AML-193 (cell line): ENCODE measurements around the gene PPP1R13L.
A peak's percentile ranks its signal among the peaks of the same experiment; 100 is the strongest.
"Not testable (repeated sequence)": the region's sequence is repeated elsewhere in the genome, so short reads cannot be mapped to it uniquely, and the experiment has no call there.

ENCODE experiments used
- DNase-seq, 2 experiments: peaks; one replicate each; lab custom pipeline; 2025; lab: John Stamatoyannopoulos, UW

PPP1R13L gene

GRCh38 chr19:45404557-45405434 lies at the start of gene PPP1R13L:
TSS of gene PPP1R13L (minus strand) at chr19:45405069. CDS start at chr19:45398318, 6,751 bp downstream.
- no peak for DNase-seq

DNA sequence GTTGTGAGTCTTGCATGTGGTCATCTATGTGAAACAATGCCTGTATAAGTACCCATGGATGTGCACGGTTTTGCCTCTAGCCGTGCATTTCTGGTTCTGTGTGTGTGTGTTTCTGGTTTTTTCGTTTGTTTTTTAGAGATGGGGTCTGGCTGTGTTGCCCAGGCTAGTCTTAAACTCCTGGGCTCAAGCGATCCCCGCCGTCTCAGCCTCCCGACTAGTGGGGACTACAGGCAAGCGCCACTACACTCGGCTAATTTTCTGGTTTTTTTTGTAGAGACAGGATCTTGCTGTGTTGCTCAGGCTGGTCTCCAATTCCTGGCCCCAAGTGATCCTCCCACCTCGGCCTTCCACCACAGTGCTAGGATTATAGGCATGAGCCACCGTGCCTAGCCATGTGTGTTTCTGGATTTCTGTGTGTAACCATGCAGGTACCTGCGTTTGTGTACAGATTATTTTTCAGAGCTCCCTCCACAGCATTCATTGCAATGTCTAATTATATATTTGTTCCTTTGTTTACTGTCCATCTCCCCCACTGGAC lies 47.0 kb upstream of the PPP1R13L start:
- no peak for DNase-seq

- peak; percentile 22 to 41 for DNase-seq
Measured at GRCh38 chr19:45451131-45451849, 46.4 kb upstream of the PPP1R13L start.

- DNase-seq: peak in 1 of 2 experiments; percentile 74
Measured at GRCh38 chr19:45450012-45450333, 45.1 kb upstream of the PPP1R13L start.

DNA sequence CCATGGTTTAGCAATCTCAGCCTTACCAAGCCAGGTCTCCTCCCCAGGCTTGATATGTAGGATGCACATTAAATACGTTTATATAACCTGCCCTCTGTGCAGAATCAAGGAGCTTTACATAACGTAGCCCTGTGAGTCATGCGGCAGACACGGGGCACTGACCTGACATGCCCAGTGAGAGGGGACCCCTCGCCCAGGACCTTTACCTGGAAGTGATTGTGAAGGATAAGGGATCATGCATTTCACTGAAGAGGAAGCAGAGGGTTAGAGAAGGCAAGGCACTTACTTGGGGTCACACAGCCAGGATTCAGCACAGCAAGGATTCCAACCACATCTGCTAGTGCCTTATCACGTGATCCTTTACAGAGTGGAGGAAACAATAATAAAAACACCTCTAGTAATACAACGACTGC lies 44.0 kb upstream of the PPP1R13L start:
- no peak for DNase-seq

DNA sequence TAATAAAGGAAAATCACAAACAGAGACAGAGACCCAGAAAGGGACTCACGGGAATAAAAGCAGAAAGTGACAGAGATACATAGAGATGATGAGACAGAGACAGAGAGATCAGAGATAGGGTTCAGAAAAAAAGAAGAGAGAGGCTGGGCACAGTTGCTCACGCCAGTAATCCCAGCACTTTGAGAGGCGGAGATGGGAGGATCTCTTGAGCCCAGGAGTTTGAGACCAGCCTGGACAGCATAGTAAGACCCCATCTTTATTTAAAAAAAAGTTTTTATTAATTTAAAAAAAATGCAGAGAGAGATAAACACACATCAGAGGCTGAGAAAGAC lies 43.5 kb upstream of the PPP1R13L start:
- DNase-seq: no peak

DNA sequence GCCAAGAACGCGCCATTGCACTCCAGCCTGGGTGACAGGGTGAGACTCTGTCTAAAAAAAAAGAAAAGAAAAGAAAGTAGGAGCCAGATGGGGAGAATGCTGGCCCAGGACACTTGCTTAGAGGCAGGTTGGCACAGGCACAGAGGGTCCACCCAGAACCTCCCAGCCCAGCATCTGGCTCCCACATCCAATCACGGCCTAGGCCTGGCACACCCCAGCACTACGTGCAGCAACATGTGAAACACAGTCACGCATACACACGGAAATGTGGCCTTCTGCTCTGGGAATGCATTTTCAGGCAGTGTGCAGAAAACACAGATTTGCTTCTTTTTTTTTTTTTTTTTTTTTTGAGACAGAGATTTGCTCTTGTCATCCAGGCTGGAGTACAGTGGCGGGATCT lies 42.1 kb upstream of the PPP1R13L start:
- no peak for DNase-seq

GRCh38 chr19:45446295-45446694 lies 41.4 kb upstream of the PPP1R13L start:
- DNase-seq: peak in 1 of 2 experiments; percentile 29

- DNase-seq: no peak
Measured at GRCh38 chr19:45445139-45445538, 40.3 kb upstream of the PPP1R13L start.

DNA sequence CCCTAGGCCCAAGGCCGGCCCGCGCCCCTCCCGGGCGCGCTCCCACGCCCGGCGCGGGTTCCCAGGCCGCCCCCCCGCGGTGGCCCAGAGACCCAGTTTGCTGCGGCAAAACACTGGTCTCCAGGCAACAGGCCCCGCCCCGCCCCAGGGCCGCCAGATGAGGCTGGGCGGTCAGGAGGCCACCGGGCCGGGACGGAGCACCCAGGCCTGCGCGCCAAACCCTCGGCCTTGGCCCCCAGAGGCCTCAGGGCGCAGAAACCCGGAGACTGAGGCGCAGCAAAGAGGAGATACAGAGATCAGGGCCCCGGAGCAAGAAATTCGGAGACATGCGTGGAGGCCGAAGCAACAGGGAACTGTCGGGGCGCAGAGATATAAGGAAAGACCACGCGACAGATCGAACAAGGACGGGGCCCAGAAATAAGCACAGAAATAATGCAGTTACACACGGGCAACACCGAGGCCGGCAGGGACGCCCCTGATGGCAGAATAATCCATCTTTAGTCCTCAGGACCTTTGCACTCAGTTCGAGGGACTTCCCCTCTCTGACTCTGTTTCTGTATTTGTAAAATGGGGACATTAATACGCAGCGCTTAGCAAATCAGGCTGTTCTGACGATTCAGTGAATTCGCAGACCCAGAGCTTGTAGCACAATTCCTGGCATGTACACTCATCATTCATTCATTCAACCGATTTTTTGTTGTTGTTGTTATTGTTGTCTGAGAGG lies 39.6 kb upstream of the PPP1R13L start:
- peak in 1 of 2 experiments; percentile 35 for DNase-seq

GRCh38 chr19:45443462-45444317 lies 38.8 kb upstream of the PPP1R13L start:
- DNase-seq: peak in 1 of 2 experiments; percentile 26

- peak; percentile 90 for DNase-seq
Measured at GRCh38 chr19:45442778-45443461, 38.1 kb upstream of the PPP1R13L start.

DNA sequence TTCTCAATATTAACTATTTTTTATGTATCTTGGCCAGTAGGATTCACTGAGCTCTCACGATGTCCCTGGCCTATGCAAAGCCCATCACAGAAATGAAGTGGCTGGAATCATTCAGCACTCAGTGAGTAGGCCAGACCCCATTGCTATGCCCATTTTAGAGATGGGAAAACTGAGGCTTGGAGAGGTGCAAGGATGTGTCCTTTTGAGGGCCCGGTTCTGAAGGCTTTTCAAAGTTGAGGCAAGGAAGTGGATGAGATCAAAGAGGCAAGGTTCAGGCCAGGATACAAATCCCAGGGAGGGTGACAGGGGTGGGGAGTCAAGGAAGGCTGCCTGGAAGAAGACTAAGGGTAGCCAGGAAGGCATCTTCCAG lies 37.5 kb upstream of the PPP1R13L start:
- no peak for DNase-seq

- DNase-seq: no peak
Measured at GRCh38 chr19:45440873-45441654, 36.2 kb upstream of the PPP1R13L start.

GRCh38 chr19:45440259-45440638 lies 35.4 kb upstream of the PPP1R13L start:
- DNase-seq: no peak

- DNase-seq: peak; percentile 68 to 74
Measured at GRCh38 chr19:45439569-45440258, 34.8 kb upstream of the PPP1R13L start.

- no peak for DNase-seq
Measured at GRCh38 chr19:45439190-45439568, 34.3 kb upstream of the PPP1R13L start.

DNA sequence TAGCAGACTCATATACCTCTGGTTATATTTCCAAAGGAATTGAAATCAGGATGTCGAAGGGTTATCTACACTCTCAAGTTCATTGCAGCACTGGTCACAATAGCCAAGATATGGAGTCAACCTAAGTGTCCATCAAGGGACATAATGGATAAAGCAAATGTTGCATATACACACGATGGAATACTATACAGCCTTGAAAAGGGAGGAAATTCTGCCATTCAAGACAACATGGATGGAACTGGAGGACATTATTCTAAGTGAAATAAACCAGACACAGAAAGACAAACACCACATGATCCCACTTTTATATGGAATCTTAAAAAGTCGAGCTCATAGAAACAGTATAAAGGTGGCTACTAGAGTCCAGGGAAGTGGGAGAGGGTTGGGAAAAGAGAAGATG lies 32.5 kb upstream of the PPP1R13L start:
- DNase-seq: no peak

GRCh38 chr19:45432543-45432942 lies 27.7 kb upstream of the PPP1R13L start:
- DNase-seq: not testable (repeated sequence)

- peak; percentile 45 to 62 for DNase-seq
Measured at GRCh38 chr19:45431008-45431407, 26.1 kb upstream of the PPP1R13L start.
